HepG2 (cell line): ENCODE data around the gene TIMM23. TPM values are rescaled to one million over a fixed set of nuclear protein-coding genes. Genes with fewer than 3 reads are reported as not detected.

Experiments
- ARID2 ChIP-seq: sonication (generic); formaldehyde crosslinking; IDR thresholded peaks from 2 replicates; pipeline ENCODE4 v1.8.1; 2022; ENCODE audit warnings: mild to moderate bottlenecking, missing genetic modification reagents, borderline replicate concordance
- FOXM1 ChIP-seq: sonication (generic); formaldehyde crosslinking; IDR thresholded peaks from 2 replicates; pipeline ENCODE4 v1.5.0; 2020; ENCODE audit warnings: missing genetic modification reagents
- GPN1 ChIP-seq: sonication (generic); formaldehyde crosslinking; IDR thresholded peaks from 2 replicates; pipeline ENCODE4 v1.5.1; 2020; ENCODE audit warnings: missing genetic modification reagents, borderline replicate concordance
- JDP2 ChIP-seq: sonication (generic); formaldehyde crosslinking; IDR thresholded peaks from 2 replicates; pipeline ENCODE4 v1.8.1; 2022; ENCODE audit warnings: missing genetic modification reagents, borderline replicate concordance
- MYC ChIP-seq: sonication (generic); formaldehyde crosslinking; IDR thresholded peaks from 2 replicates; pipeline ENCODE4 v1.9.0; 2021; ENCODE audit warnings: missing genetic modification reagents, borderline replicate concordance
- PHF21A ChIP-seq: sonication (generic); formaldehyde crosslinking; IDR thresholded peaks from 2 replicates; pipeline ENCODE4 v1.5.0; 2020; ENCODE audit warnings: mild to moderate bottlenecking, missing genetic modification reagents
- SETDB1 ChIP-seq: sonication (generic); formaldehyde crosslinking; IDR thresholded peaks from 2 replicates; pipeline ENCODE4 v1.5.1; 2020; ENCODE audit warnings: missing genetic modification reagents, mild to moderate bottlenecking, borderline replicate concordance
- TAF1 ChIP-seq: sonication (generic); formaldehyde crosslinking; IDR thresholded peaks from 2 replicates; pipeline ENCODE4 v1.4.0; 2020; ENCODE audit warnings: missing genetic modification reagents
- TBX3 ChIP-seq: fragments of 450-650 bp; IDR thresholded peaks from 2 replicates; pipeline ENCODE4 v1.6.1; 2017; ENCODE audit warnings: antibody characterized with exemption, mild to moderate bottlenecking, inconsistent platforms, borderline replicate concordance
- ZBTB42 ChIP-seq: sonication (generic); formaldehyde crosslinking; IDR thresholded peaks from 2 replicates; pipeline ENCODE4 v1.5.0; 2020; ENCODE audit warnings: mild to moderate bottlenecking, missing genetic modification reagents
- ZNF510 ChIP-seq: sonication (generic); formaldehyde crosslinking; IDR thresholded peaks from 2 replicates; pipeline ENCODE4 v1.4.0; 2020; ENCODE audit warnings: low read depth, mild to moderate bottlenecking, missing genetic modification reagents
- polyA plus RNA-seq, 8 experiments: library from polyadenylated mRNA; depleted of rRNA in 3 of 8; stranded (reverse) in 7 of 8; unstranded in 1 of 8; fragments of >200 nt; fragmentation: Illumina TruSeq in 4 of 8; extraction: Trizol in 4 of 8; gene quantifications; 2 replicates each; pipeline versions ENCODE4 v1.2.1 to v1.2.3, GENCODE V29; 2011 to 2016; ENCODE audit warnings: low read depth in 4 of 8, missing spikeins in 1 of 8, mixed read lengths in 1 of 8; ENCODE audit not compliant: insufficient read depth in 1 of 8
- total RNA-seq, 5 experiments: library from RNA; depleted of rRNA; stranded (reverse); fragments of >200 nt; fragmentation: Illumina TruSeq; extraction: Trizol; gene quantifications; 2 replicates each; pipeline ENCODE4 v1.2.3, GENCODE V29; 2016; ENCODE audit warnings: low read depth in 1 of 5
- TF ChIP-seq, protein P1 (sequence below): sonication (generic); formaldehyde crosslinking; IDR thresholded peaks from 2 replicates; pipeline ENCODE4 v1.8.1; 2023; ENCODE audit warnings: missing genetic modification reagents, mild to moderate bottlenecking, borderline replicate concordance
- TF ChIP-seq, protein P2 (sequence below): fragments of 450-650 bp; IDR thresholded peaks from 2 replicates; pipeline ENCODE4 v1.6.1; 2017; ENCODE audit warnings: mild to moderate bottlenecking
- TF ChIP-seq, protein P3 (sequence below): sonication (generic); formaldehyde crosslinking; IDR thresholded peaks from 2 replicates; pipeline ENCODE4 v1.4.0; 2020; ENCODE audit warnings: mild to moderate bottlenecking, missing genetic modification reagents
- TF ChIP-seq, protein P4 (sequence below): IDR thresholded peaks from 2 replicates; pipeline ENCODE4 v1.6.1; 2016; ENCODE audit warnings: low read depth, borderline replicate concordance
- TF ChIP-seq, protein P5 (sequence below): IDR thresholded peaks from 2 replicates; pipeline ENCODE4 v1.6.1; 2016; ENCODE audit warnings: mild to moderate bottlenecking
- TF ChIP-seq, protein P6 (sequence below): sonication (generic); formaldehyde crosslinking; IDR thresholded peaks from 2 replicates; pipeline ENCODE4 v1.4.0; 2020; ENCODE audit warnings: missing genetic modification reagents

Gene TIMM23
- total and polyA plus RNA-seq, 2 of the 13 experiments (the other 11 are each of a cell fraction or from before 2014, with no cell fraction given), result 80.2 to 98.6 TPM

DNA sequence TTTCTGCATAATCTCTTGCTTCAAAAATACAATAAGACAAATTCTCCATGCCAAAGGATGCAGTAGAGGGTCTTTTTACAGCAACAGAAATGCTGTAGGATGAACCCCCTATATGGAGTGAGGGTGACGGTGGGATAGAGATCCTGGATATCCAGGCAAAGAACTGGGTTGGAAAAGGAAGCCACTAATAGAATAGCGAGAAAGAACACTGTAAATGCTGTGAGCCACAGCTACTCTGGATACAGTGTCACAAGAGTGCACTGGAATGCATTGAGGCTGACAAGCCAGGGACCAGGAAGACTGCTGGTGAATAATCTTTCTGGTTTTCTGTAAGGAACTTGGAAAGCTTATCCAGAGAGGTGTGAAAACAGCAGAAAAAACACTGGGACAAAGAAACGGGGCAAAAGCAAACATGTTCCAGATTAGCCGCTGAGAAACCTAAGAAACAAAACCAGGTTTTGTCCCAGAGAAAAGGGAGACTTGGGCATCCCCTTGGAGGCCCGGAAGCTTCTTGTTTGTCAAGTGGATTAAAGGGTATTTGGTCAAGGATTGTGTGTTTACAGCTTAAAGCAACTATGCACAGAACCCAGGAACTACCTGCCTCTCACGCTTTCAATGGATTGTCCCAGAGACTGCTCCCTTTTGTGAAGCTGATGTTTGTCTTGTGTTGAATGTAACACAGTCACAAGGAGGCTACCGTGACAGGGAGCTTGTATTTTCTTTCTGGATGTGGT, 79.9 kb downstream of the TIMM23 start (continued):
- TF ChIP-seq, protein P1, sequence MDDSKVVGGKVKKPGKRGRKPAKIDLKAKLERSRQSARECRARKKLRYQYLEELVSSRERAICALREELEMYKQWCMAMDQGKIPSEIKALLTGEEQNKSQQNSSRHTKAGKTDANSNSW (CRISPR knock-in tag), result no peak
- TF ChIP-seq MYC (CRISPR knock-in tag) (no peak; the same call in 1 of the 2 replicates), TBX3 (peak; percentile 82; the same call in 1 of the 2 replicates), PHF21A (peak; percentile 98), TAF1 (CRISPR knock-in tag) (peak; percentile 39; the same call in 1 of the 2 replicates), ZNF510 (peak; percentile 82; the same call in 1 of the 2 replicates), FOXM1 (CRISPR knock-in tag) (no peak), JDP2 (CRISPR knock-in tag) (no peak), ZBTB42 (CRISPR knock-in tag) (no peak), GPN1 (CRISPR knock-in tag) (no peak), ARID2 (peak; percentile 50; the same call in 1 of the 2 replicates), SETDB1 (CRISPR knock-in tag) (no peak)
- TF ChIP-seq, protein P2, sequence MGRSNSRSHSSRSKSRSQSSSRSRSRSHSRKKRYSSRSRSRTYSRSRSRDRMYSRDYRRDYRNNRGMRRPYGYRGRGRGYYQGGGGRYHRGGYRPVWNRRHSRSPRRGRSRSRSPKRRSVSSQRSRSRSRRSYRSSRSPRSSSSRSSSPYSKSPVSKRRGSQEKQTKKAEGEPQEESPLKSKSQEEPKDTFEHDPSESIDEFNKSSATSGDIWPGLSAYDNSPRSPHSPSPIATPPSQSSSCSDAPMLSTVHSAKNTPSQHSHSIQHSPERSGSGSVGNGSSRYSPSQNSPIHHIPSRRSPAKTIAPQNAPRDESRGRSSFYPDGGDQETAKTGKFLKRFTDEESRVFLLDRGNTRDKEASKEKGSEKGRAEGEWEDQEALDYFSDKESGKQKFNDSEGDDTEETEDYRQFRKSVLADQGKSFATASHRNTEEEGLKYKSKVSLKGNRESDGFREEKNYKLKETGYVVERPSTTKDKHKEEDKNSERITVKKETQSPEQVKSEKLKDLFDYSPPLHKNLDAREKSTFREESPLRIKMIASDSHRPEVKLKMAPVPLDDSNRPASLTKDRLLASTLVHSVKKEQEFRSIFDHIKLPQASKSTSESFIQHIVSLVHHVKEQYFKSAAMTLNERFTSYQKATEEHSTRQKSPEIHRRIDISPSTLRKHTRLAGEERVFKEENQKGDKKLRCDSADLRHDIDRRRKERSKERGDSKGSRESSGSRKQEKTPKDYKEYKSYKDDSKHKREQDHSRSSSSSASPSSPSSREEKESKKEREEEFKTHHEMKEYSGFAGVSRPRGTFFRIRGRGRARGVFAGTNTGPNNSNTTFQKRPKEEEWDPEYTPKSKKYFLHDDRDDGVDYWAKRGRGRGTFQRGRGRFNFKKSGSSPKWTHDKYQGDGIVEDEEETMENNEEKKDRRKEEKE, result no peak
- TF ChIP-seq, protein P3, sequence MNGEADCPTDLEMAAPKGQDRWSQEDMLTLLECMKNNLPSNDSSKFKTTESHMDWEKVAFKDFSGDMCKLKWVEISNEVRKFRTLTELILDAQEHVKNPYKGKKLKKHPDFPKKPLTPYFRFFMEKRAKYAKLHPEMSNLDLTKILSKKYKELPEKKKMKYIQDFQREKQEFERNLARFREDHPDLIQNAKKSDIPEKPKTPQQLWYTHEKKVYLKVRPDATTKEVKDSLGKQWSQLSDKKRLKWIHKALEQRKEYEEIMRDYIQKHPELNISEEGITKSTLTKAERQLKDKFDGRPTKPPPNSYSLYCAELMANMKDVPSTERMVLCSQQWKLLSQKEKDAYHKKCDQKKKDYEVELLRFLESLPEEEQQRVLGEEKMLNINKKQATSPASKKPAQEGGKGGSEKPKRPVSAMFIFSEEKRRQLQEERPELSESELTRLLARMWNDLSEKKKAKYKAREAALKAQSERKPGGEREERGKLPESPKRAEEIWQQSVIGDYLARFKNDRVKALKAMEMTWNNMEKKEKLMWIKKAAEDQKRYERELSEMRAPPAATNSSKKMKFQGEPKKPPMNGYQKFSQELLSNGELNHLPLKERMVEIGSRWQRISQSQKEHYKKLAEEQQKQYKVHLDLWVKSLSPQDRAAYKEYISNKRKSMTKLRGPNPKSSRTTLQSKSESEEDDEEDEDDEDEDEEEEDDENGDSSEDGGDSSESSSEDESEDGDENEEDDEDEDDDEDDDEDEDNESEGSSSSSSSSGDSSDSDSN, result peak; percentile 47
- TF ChIP-seq, protein P4, sequence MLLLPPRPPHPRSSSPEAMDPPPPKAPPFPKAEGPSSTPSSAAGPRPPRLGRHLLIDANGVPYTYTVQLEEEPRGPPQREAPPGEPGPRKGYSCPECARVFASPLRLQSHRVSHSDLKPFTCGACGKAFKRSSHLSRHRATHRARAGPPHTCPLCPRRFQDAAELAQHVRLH (CRISPR knock-in tag), result no peak
- TF ChIP-seq, protein P5, sequence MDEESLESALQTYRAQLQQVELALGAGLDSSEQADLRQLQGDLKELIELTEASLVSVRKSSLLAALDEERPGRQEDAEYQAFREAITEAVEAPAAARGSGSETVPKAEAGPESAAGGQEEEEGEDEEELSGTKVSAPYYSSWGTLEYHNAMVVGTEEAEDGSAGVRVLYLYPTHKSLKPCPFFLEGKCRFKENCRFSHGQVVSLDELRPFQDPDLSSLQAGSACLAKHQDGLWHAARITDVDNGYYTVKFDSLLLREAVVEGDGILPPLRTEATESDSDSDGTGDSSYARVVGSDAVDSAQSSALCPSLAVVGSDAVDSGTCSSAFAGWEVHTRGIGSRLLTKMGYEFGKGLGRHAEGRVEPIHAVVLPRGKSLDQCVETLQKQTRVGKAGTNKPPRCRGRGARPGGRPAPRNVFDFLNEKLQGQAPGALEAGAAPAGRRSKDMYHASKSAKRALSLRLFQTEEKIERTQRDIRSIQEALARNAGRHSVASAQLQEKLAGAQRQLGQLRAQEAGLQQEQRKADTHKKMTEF, result peak; percentile 96
- TF ChIP-seq, protein P6, sequence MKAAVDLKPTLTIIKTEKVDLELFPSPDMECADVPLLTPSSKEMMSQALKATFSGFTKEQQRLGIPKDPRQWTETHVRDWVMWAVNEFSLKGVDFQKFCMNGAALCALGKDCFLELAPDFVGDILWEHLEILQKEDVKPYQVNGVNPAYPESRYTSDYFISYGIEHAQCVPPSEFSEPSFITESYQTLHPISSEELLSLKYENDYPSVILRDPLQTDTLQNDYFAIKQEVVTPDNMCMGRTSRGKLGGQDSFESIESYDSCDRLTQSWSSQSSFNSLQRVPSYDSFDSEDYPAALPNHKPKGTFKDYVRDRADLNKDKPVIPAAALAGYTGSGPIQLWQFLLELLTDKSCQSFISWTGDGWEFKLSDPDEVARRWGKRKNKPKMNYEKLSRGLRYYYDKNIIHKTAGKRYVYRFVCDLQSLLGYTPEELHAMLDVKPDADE (CRISPR knock-in tag), result no peak
